ENCODE results near the gene KIF6.

GRCh38 chr6:39350723-39351505, 374.3 kb downstream of the KIF6 start:
- TF ChIP-seq POLR2A (IDR thresholded peaks at IDR 0.05), result no peak
- TF ChIP-seq, protein P1, sequence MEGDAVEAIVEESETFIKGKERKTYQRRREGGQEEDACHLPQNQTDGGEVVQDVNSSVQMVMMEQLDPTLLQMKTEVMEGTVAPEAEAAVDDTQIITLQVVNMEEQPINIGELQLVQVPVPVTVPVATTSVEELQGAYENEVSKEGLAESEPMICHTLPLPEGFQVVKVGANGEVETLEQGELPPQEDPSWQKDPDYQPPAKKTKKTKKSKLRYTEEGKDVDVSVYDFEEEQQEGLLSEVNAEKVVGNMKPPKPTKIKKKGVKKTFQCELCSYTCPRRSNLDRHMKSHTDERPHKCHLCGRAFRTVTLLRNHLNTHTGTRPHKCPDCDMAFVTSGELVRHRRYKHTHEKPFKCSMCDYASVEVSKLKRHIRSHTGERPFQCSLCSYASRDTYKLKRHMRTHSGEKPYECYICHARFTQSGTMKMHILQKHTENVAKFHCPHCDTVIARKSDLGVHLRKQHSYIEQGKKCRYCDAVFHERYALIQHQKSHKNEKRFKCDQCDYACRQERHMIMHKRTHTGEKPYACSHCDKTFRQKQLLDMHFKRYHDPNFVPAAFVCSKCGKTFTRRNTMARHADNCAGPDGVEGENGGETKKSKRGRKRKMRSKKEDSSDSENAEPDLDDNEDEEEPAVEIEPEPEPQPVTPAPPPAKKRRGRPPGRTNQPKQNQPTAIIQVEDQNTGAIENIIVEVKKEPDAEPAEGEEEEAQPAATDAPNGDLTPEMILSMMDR (IDR thresholded peaks at IDR 0.05), result no peak
